Liver (tissue), 9 donors: Measurements from ENCODE around the gene LRMDA. TPM values are rescaled to one million over a fixed set of nuclear protein-coding genes. Genes with fewer than 3 reads are reported as not detected.

Experiments used
- DNase-seq: peaks from one replicate; pipeline ENCODE4 v3.0.0-alpha.2; 2017; ENCODE audit warnings: low spot score
- H3K27ac ChIP-seq, 2 donors: one replicate each; pipeline ENCODE4 v1.7.0; 2013; ENCODE audit warnings: inconsistent platforms in 2 of 2, low read length in 2 of 2, control low read depth in 1 of 2, low read depth in 1 of 2, mild to moderate bottlenecking in 1 of 2
- H3K27me3 ChIP-seq, 4 donors: one replicate each; pipeline versions ENCODE4 v1.6.1 to v1.7.0; 2013; ENCODE audit warnings: low read length in 3 of 4, inconsistent platforms in 1 of 4, mild to moderate bottlenecking in 1 of 4, moderate library complexity in 1 of 4; ENCODE audit not compliant: control insufficient read depth in 4 of 4, insufficient read depth in 4 of 4
- H3K36me3 ChIP-seq, 4 donors: one replicate each; pipeline versions ENCODE4 v1.6.1 to v1.7.0; 2013; ENCODE audit warnings: low read length in 3 of 4, mild to moderate bottlenecking in 3 of 4, low read depth in 1 of 4, moderate library complexity in 1 of 4; ENCODE audit not compliant: control insufficient read depth in 4 of 4, insufficient read depth in 3 of 4
- H3K4me1 ChIP-seq, 4 donors: one replicate each; pipeline versions ENCODE4 v1.6.1 to v1.7.0; 2013; ENCODE audit warnings: low read length in 3 of 4, mild to moderate bottlenecking in 3 of 4, moderate library complexity in 1 of 4; ENCODE audit not compliant: control insufficient read depth in 4 of 4, insufficient read depth in 4 of 4
- H3K4me3 ChIP-seq, 3 donors: one replicate each; pipeline versions ENCODE4 v1.6.1 to v1.7.0; 2013; ENCODE audit warnings: low read length in 3 of 3, control low read depth in 1 of 3, low read depth in 1 of 3, mild to moderate bottlenecking in 1 of 3
- H3K9ac ChIP-seq, 2 donors: one replicate each; pipeline ENCODE4 v1.7.0; 2013; ENCODE audit warnings: low read length in 2 of 2, mild to moderate bottlenecking in 2 of 2, moderate library complexity in 2 of 2, control low read depth in 1 of 2, low read depth in 1 of 2
- H3K9me3 ChIP-seq, 4 donors: one replicate each; pipeline versions ENCODE4 v1.6.1 to v1.7.0; 2013; ENCODE audit warnings: low read length in 3 of 4; ENCODE audit not compliant: control insufficient read depth in 4 of 4
- EGR1 ChIP-seq, 2 donors: IDR thresholded peaks; 2 replicates each; pipeline ENCODE4 v1.6.1; 2016 to 2018; ENCODE audit warnings: antibody characterized with exemption in 2 of 2, low read depth in 2 of 2
- FOXA1 ChIP-seq: IDR thresholded peaks from 2 replicates; pipeline ENCODE4 v1.6.1; 2016; ENCODE audit warnings: antibody characterized with exemption
- FOXA2 ChIP-seq: IDR thresholded peaks from 2 replicates; pipeline ENCODE4 v1.6.1; 2016; ENCODE audit warnings: antibody characterized with exemption
- GABPA ChIP-seq, 2 donors: IDR thresholded peaks in 1 of 2; conservative IDR thresholded peaks in 1 of 2; 2 replicates each; pipeline ENCODE4 v1.6.1; 2016; ENCODE audit warnings: antibody characterized with exemption in 2 of 2, mild to moderate bottlenecking in 1 of 2, moderate library complexity in 1 of 2
- HNF4A ChIP-seq, 2 donors: conservative IDR thresholded peaks; 2 replicates each; pipeline ENCODE4 v1.6.1; 2016; ENCODE audit warnings: antibody characterized with exemption in 2 of 2, mild to moderate bottlenecking in 2 of 2
- HNF4G ChIP-seq: IDR thresholded peaks from 2 replicates; pipeline ENCODE4 v1.6.1; 2016; ENCODE audit warnings: antibody characterized with exemption
- JUND ChIP-seq, 2 donors: IDR thresholded peaks; 2 replicates each; pipeline ENCODE4 v1.6.1; 2016; ENCODE audit warnings: antibody characterized with exemption in 2 of 2
- NR2F2 ChIP-seq: IDR thresholded peaks from 2 replicates; pipeline ENCODE4 v1.6.1; 2016; ENCODE audit warnings: antibody characterized with exemption
- RAD21 ChIP-seq, 2 donors: IDR thresholded peaks; 2 replicates each; pipeline ENCODE4 v1.6.1; 2016; ENCODE audit warnings: antibody characterized with exemption in 2 of 2, mild to moderate bottlenecking in 2 of 2
- RXRA ChIP-seq, 2 donors: IDR thresholded peaks; 2 replicates each; pipeline ENCODE4 v1.6.1; 2017 to 2018; ENCODE audit warnings: antibody characterized with exemption in 2 of 2, mild to moderate bottlenecking in 1 of 2
- SP1 ChIP-seq: IDR thresholded peaks from 2 replicates; pipeline ENCODE4 v1.6.1; 2018; ENCODE audit warnings: antibody characterized with exemption, mild to moderate bottlenecking
- TAF1 ChIP-seq: conservative IDR thresholded peaks from 2 replicates; pipeline ENCODE4 v1.6.1; 2016; ENCODE audit warnings: antibody characterized with exemption, mild to moderate bottlenecking
- YY1 ChIP-seq: IDR thresholded peaks from 2 replicates; pipeline ENCODE4 v1.6.1; 2016; ENCODE audit warnings: antibody characterized with exemption, mild to moderate bottlenecking
- WGBS: extraction: QIAGEN DNeasy Blood & Tissue Kit; methylation state at CpG from one replicate; pipeline ENCODE4 v1.1.7; 2013; 5-methylcytosine and 5-hydroxymethylcytosine counted together
- polyA plus RNA-seq, 2 donors: library from polyadenylated mRNA; stranded (reverse) in 1 of 2; unstranded in 1 of 2; fragments of 200-250 nt in 1 of 2; fragments of >200 nt in 1 of 2; fragmentation: Nextera tagmentation in 1 of 2; extraction: Ambion mirVana in 1 of 2; gene quantifications; one replicate each; pipeline versions ENCODE4 v1.2.1 to v1.2.3, GENCODE V29; 2013 to 2015
- total RNA-seq, 2 donors: library from RNA; depleted of rRNA; stranded (reverse); fragments of >200 nt; gene quantifications; one replicate each; pipeline ENCODE4 v1.2.3, GENCODE V29; 2014
- TF ChIP-seq, protein P1 (sequence below): IDR thresholded peaks from 2 replicates; pipeline ENCODE4 v1.6.1; 2016; ENCODE audit warnings: antibody characterized with exemption
- TF ChIP-seq, protein P2 (sequence below): fragments of 150-350 bp; IDR thresholded peaks from 2 replicates; pipeline ENCODE4 v1.5.1; 2017; ENCODE audit warnings: improper control_type of control experiment, low read depth, low read length; ENCODE audit not compliant: missing input control
- TF ChIP-seq, protein P3 (sequence below): IDR thresholded peaks from 2 replicates; pipeline ENCODE4 v1.6.1; 2016; ENCODE audit warnings: antibody characterized with exemption, mild to moderate bottlenecking
- TF ChIP-seq, protein P4 (sequence below): IDR thresholded peaks from 2 replicates; pipeline ENCODE4 v1.6.1; 2016; ENCODE audit warnings: antibody characterized with exemption
- TF ChIP-seq, protein P5 (sequence below): IDR thresholded peaks from 2 replicates; pipeline ENCODE4 v1.6.1; 2016; ENCODE audit warnings: antibody characterized with exemption
- donor health status: healthy.
- donor health status: healthy.
- donor health status: healthy.
- donor health status: healthy.
- donor health status: healthy.

Gene LRMDA
- total and polyA plus RNA-seq, 4 donors: 7.9 to 15.8 (median 11.3) TPM

DNA sequence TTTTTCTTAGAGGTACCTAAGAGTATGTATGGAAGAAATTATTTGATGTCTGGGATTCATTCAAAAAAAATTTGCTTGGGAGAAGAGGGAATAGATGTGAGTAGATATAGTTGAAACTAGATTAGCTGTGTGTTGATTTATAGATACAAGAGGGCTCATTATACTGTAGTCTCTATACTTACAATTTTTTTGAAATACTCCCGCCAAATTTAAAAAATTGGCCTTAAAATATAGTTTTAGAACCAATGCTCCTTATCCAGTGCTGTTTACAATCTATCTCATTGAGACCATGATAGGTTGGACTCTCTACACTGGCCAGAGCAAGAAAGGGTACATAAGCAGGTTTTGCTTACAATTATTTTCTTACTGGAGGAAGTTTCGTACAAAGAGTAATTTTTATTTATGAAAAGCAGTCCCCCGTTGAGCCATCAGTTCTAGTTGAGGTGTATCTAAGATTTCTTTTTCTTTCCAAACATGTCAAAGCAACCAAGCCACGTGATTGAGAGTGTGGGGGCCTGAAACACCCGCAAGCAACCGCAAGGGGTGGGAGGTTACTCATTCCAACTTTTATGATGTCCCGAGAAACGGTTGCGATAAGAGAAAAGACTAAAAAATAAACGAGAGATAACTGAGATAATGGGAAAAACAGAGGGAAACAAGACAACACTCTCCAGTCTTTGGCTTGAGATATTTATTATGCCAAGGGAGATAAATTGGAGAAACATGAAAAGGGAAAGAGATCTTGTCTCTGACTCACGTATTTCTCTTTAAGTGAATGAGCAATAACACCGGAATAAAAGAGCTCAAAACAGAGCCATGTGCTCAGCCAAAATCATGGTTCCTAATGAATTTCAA is 729.2 kb downstream of the LRMDA start:
- H3K9ac ChIP-seq: no peak overlapping the region
- TF ChIP-seq EGR1 (IDR thresholded peaks at IDR 0.05; ENCODE audit: low read depth in 2 of 2) (no peak), NR2F2 (no peak), FOXA2 (no peak), GABPA (IDR thresholded peaks at IDR 0.05 in 1 of 2, conservative IDR thresholded peaks at IDR 0.05 in 1 of 2) (no peak), YY1 (no peak), RAD21 (IDR thresholded peaks at IDR 0.05) (no peak), SP1 (no peak)
- TF ChIP-seq, protein P1, sequence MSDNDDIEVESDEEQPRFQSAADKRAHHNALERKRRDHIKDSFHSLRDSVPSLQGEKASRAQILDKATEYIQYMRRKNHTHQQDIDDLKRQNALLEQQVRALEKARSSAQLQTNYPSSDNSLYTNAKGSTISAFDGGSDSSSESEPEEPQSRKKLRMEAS: no peak
- TF ChIP-seq, protein P2, sequence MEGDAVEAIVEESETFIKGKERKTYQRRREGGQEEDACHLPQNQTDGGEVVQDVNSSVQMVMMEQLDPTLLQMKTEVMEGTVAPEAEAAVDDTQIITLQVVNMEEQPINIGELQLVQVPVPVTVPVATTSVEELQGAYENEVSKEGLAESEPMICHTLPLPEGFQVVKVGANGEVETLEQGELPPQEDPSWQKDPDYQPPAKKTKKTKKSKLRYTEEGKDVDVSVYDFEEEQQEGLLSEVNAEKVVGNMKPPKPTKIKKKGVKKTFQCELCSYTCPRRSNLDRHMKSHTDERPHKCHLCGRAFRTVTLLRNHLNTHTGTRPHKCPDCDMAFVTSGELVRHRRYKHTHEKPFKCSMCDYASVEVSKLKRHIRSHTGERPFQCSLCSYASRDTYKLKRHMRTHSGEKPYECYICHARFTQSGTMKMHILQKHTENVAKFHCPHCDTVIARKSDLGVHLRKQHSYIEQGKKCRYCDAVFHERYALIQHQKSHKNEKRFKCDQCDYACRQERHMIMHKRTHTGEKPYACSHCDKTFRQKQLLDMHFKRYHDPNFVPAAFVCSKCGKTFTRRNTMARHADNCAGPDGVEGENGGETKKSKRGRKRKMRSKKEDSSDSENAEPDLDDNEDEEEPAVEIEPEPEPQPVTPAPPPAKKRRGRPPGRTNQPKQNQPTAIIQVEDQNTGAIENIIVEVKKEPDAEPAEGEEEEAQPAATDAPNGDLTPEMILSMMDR: no peak
- H3K36me3 ChIP-seq: no peaks in the 10 kb centered on the region
- no peak overlapping the region for H3K27ac ChIP-seq
- no peak for DNase-seq
- H3K4me1 ChIP-seq: no peaks in the 10 kb centered on the region
- no peaks in the 10 kb centered on the region for H3K9me3 ChIP-seq
- no peaks in the 10 kb centered on the region for H3K27me3 ChIP-seq
- no peak overlapping the region for H3K4me3 ChIP-seq
- 85% methylated on average over 12 of the region's 12 CpGs for WGBS

DNA sequence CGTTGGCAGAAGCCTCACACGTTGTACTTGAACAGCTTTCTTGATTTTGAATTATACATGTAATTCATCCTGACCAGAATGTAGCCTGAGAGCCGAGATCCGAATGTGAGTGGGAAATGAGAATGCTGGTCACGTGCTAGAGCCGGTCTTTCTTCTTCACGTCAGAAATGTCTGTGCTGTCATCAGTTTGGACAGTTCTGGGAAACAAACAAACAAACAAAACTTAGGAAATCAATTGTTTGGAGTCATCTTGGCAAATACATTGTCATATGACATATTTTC is 729.8 kb downstream of the LRMDA start:
- Histone ChIP-seq H3K27me3 (no peaks in the 10 kb centered on the region), H3K4me3 (no peak overlapping the region), H3K4me1 (no peaks in the 10 kb centered on the region), H3K9me3 (no peaks in the 10 kb centered on the region), H3K27ac (no peak overlapping the region), H3K9ac (no peak overlapping the region), H3K36me3 (no peaks in the 10 kb centered on the region)
- 82% methylated on average over 7 of the region's 7 CpGs for WGBS
- TF ChIP-seq EGR1 (IDR thresholded peaks at IDR 0.05; ENCODE audit: low read depth in 2 of 2) (no peak), YY1 (no peak)
- no peak for DNase-seq

DNA sequence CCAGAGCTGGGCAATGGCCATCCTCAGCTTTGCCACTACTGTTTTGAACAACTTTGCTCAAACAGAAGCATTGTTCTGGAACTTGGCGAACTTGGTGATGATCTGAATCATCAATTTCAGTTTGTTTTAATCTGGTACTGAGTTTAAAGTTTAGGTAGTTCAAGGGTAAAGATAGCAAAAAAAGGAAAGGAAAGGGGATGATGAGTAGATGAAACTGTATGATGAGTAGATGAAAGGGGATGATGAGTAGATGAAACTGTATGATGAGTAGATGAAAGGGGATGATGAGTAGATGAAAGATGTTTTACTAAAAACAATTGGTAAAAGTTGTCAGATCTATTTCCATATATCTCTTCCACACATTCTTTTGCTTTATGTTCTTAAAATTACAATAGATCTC is 737.0 kb downstream of the LRMDA start:
- H3K4me3 ChIP-seq: no peak overlapping the region
- H3K27me3 ChIP-seq: no peaks in the 10 kb centered on the region
- no peaks in the 10 kb centered on the region for H3K4me1 ChIP-seq
- DNase-seq: no peak
- no peak overlapping the region for H3K27ac ChIP-seq
- WGBS: 94% methylated on average over 1 of the region's 1 CpG
- no peak overlapping the region for H3K9ac ChIP-seq
- no peaks in the 10 kb centered on the region for H3K36me3 ChIP-seq
- no peaks in the 10 kb centered on the region for H3K9me3 ChIP-seq
- TF ChIP-seq HNF4G: no peak
- no peak for TF ChIP-seq SP1
- no peak for TF ChIP-seq JUND (IDR thresholded peaks at IDR 0.05)
- no peak for TF ChIP-seq HNF4A (conservative IDR thresholded peaks at IDR 0.05)
- TF ChIP-seq, protein P2: no peak
- no peak for TF ChIP-seq RXRA (IDR thresholded peaks at IDR 0.05)
- TF ChIP-seq, protein P3, sequence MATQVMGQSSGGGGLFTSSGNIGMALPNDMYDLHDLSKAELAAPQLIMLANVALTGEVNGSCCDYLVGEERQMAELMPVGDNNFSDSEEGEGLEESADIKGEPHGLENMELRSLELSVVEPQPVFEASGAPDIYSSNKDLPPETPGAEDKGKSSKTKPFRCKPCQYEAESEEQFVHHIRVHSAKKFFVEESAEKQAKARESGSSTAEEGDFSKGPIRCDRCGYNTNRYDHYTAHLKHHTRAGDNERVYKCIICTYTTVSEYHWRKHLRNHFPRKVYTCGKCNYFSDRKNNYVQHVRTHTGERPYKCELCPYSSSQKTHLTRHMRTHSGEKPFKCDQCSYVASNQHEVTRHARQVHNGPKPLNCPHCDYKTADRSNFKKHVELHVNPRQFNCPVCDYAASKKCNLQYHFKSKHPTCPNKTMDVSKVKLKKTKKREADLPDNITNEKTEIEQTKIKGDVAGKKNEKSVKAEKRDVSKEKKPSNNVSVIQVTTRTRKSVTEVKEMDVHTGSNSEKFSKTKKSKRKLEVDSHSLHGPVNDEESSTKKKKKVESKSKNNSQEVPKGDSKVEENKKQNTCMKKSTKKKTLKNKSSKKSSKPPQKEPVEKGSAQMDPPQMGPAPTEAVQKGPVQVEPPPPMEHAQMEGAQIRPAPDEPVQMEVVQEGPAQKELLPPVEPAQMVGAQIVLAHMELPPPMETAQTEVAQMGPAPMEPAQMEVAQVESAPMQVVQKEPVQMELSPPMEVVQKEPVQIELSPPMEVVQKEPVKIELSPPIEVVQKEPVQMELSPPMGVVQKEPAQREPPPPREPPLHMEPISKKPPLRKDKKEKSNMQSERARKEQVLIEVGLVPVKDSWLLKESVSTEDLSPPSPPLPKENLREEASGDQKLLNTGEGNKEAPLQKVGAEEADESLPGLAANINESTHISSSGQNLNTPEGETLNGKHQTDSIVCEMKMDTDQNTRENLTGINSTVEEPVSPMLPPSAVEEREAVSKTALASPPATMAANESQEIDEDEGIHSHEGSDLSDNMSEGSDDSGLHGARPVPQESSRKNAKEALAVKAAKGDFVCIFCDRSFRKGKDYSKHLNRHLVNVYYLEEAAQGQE: no peak
- TF ChIP-seq RAD21 (IDR thresholded peaks at IDR 0.05): no peak
- TF ChIP-seq, protein P4, sequence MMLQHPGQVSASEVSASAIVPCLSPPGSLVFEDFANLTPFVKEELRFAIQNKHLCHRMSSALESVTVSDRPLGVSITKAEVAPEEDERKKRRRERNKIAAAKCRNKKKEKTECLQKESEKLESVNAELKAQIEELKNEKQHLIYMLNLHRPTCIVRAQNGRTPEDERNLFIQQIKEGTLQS: no peak
- TF ChIP-seq TAF1: no peak
- TF ChIP-seq FOXA1: no peak
- TF ChIP-seq, protein P5, sequence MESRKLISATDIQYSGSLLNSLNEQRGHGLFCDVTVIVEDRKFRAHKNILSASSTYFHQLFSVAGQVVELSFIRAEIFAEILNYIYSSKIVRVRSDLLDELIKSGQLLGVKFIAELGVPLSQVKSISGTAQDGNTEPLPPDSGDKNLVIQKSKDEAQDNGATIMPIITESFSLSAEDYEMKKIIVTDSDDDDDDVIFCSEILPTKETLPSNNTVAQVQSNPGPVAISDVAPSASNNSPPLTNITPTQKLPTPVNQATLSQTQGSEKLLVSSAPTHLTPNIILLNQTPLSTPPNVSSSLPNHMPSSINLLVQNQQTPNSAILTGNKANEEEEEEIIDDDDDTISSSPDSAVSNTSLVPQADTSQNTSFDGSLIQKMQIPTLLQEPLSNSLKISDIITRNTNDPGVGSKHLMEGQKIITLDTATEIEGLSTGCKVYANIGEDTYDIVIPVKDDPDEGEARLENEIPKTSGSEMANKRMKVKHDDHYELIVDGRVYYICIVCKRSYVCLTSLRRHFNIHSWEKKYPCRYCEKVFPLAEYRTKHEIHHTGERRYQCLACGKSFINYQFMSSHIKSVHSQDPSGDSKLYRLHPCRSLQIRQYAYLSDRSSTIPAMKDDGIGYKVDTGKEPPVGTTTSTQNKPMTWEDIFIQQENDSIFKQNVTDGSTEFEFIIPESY: no peak
- TF ChIP-seq, protein P1: no peak
